ENCODE data around the gene TMEM258.

Gene TMEM258

DNA sequence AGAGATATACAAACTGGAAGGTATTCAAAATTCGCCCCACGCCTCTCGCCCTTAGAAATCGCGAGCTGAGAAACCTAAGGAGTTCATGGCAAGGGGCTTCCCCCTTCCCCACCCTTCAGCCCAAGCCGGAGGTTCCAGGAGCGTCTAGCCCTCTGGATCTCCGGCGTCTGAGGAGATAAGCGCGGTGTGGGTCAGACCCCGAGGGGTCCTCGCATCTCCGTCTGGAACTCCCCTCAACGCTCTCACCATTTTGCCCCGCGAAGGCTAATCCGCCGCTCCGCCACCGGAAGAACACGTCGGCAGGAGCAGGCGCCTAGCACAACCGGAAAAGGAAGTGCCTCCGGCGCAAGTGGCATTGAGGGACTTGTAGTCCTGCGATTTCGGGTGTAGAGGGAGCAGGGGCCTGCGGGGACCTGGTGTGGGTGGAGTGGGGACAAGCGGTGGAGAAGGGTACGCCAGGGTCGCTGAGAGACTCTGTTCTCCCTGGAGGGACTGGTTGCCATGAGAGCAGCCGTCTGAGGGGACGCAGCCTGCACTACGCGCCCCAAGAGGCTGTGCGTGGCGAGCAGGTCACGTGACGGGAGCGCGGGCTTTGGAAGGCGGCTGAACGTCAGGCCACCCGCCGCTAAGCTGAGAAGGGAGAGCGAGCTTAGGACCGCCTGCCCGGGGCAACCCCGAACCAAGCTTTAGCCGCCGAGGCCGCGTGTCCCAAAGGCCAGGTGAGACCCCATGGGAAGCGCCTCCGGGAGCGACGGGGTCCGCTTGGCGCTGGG, at the start of gene TMEM258, which contains the start of gene FEN1:
Gene TMEM258, minus strand, starts transcription at position 290 of the 773 bp plus-strand sequence. Its CDS starts 41 bp downstream, at position 249.
Gene FEN1, plus strand, starts transcription at position 602 of the 773 bp plus-strand sequence. CDS start 2,451 bp downstream, outside the sequence.
- TF ChIP-seq, protein P1, sequence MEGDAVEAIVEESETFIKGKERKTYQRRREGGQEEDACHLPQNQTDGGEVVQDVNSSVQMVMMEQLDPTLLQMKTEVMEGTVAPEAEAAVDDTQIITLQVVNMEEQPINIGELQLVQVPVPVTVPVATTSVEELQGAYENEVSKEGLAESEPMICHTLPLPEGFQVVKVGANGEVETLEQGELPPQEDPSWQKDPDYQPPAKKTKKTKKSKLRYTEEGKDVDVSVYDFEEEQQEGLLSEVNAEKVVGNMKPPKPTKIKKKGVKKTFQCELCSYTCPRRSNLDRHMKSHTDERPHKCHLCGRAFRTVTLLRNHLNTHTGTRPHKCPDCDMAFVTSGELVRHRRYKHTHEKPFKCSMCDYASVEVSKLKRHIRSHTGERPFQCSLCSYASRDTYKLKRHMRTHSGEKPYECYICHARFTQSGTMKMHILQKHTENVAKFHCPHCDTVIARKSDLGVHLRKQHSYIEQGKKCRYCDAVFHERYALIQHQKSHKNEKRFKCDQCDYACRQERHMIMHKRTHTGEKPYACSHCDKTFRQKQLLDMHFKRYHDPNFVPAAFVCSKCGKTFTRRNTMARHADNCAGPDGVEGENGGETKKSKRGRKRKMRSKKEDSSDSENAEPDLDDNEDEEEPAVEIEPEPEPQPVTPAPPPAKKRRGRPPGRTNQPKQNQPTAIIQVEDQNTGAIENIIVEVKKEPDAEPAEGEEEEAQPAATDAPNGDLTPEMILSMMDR (IDR thresholded peaks at IDR 0.05; ENCODE audit: control insufficient read depth, extremely low read depth, insufficient read depth): no peak
- peak within 1 kb of the TSS; percentile 86 for H3K4me3 ChIP-seq (ENCODE audit: low read depth, low read length)
- DNase-seq (ENCODE audit: low read depth): peak; percentile 82

GRCh38 chr11:61841636-61842527, 49.5 kb upstream of the TMEM258 start:
- TF ChIP-seq, protein P1 (IDR thresholded peaks at IDR 0.05; ENCODE audit: control insufficient read depth, extremely low read depth, insufficient read depth): no peak
- no peak for DNase-seq (ENCODE audit: low read depth)
- H3K4me3 ChIP-seq (ENCODE audit: low read depth, low read length): no peak overlapping the region

DNA sequence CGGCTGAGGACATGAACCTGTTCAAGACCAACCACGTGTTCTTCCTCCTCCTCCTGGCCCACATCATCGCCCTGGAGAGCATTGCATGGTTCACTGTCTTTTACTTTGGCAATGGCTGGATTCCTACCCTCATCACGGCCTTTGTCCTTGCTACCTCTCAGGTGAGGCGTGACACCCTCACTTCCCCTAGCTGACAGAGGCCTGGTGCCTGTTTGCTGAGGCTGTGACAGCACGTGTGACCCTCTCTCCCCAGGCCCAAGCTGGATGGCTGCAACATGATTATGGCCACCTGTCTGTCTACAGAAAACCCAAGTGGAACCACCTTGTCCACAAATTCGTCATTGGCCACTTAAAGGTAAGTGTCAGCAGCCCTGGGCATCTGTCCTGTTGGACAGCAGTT, 48.0 kb upstream of the TMEM258 start:
- no peak overlapping the region for H3K4me3 ChIP-seq (ENCODE audit: low read depth, low read length)
- TF ChIP-seq, protein P1 (IDR thresholded peaks at IDR 0.05; ENCODE audit: control insufficient read depth, extremely low read depth, insufficient read depth): no peak
- no peak for DNase-seq (ENCODE audit: low read depth)

DNA sequence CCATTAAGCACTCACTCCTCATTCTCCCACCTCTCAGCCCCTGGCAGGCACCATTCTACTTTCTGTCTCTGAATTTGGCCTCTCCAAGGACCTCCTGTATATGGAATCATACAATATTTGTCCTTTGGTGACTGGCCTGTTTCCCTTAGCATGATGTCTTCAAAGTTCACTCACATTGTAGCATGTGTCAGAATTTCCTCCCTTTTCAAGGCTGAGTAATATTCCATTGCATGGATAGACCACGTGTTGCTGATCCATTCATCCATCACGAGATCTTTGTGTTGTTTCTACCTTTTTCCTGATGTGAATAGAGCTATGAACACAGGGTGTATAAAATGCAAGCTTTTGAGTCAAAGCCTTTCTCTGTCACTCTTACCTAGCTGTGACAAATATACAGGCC, 47.3 kb upstream of the TMEM258 start:
- no peak overlapping the region for H3K4me3 ChIP-seq (ENCODE audit: low read depth, low read length)
- DNase-seq (ENCODE audit: low read depth): no peak
- TF ChIP-seq, protein P1 (IDR thresholded peaks at IDR 0.05; ENCODE audit: control insufficient read depth, extremely low read depth, insufficient read depth): no peak

GRCh38 chr11:61838921-61839320, 46.5 kb upstream of the TMEM258 start:
- no peak for DNase-seq (ENCODE audit: low read depth)
- TF ChIP-seq, protein P1 (IDR thresholded peaks at IDR 0.05; ENCODE audit: control insufficient read depth, extremely low read depth, insufficient read depth): no peak
- H3K4me3 ChIP-seq (ENCODE audit: low read depth, low read length): no peak overlapping the region

DNA sequence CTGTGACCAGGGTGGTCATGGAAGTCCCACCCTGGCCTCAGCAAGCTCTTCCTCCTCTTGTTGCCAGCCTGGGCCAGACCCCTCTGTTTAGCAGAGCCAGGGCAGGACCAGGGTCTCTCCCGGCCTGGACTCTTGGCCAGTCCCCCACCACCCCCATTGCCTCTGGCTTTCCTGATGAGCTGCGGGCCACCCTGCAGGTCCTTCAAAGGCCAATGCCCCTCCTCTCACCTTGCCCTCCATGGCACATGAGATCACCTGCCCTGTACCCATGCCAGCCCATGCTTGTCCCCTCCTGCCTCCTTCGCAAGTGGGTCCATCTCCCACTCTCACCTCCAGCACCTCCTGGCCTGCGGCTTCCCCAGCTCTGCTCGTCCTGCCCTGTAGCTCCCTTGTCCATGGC, 46.1 kb upstream of the TMEM258 start:
- no peak for DNase-seq (ENCODE audit: low read depth)
- TF ChIP-seq, protein P1 (IDR thresholded peaks at IDR 0.05; ENCODE audit: control insufficient read depth, extremely low read depth, insufficient read depth): no peak
- no peak overlapping the region for H3K4me3 ChIP-seq (ENCODE audit: low read depth, low read length)
